ENCODE measurements around the gene MBNL2. TPM values are rescaled to one million over a fixed set of nuclear protein-coding genes. Genes with fewer than 3 reads are reported as not detected.

MBNL2 gene
- total RNA-seq, 1 experiment from 2014 or later = 0.17 TPM

- Histone ChIP-seq H2BK15ac (ENCODE audit: low read depth, low read length) (no peak overlapping the region), H3K9ac (ENCODE audit: extremely low read depth, insufficient read length, low read length) (no peak overlapping the region), H4K20me1 (ENCODE audit: control insufficient read depth, insufficient read depth, insufficient read length) (no peaks in the 10 kb centered on the region), H2BK120ac (ENCODE audit: low read depth, low read length, poor library complexity, severe bottlenecking) (no peak overlapping the region), H3K23me2 (ENCODE audit: insufficient read length, low read depth, low read length, poor library complexity, severe bottlenecking) (no peaks in the 10 kb centered on the region), H2BK12ac (ENCODE audit: insufficient read length, low read depth, low read length) (no peak overlapping the region), H2AK5ac (ENCODE audit: insufficient read length, low read length) (no peak overlapping the region), H2AFZ (ENCODE audit: low read length) (no peak overlapping the region), H3K27me3 (ENCODE audit: insufficient read depth, low read length) (no peaks in the 10 kb centered on the region), H3K79me1 (ENCODE audit: insufficient read depth, low read depth, low read length, poor library complexity, severe bottlenecking) (no peaks in the 10 kb centered on the region), H3T11ph (ENCODE audit: low read length) (no peak overlapping the region), H4K8ac (replicated peaks; ENCODE audit: insufficient read length, low read depth, low read length) (no peak overlapping the region), H3K27ac (ENCODE audit: insufficient read length, low read depth, low read length) (no peak overlapping the region), H4K91ac (ENCODE audit: insufficient read length, low read depth, low read length) (no peak overlapping the region), H3K56ac (ENCODE audit: insufficient read length, low read depth, low read length) (no peak overlapping the region), H3K23ac (ENCODE audit: insufficient read length, low read depth, low read length) (no peak overlapping the region), H3K18ac (ENCODE audit: insufficient read length, low read depth, low read length) (no peak overlapping the region), H2BK5ac (ENCODE audit: insufficient read length, low read length) (no peak overlapping the region), H3K4me1 (ENCODE audit: insufficient read depth, low read length) (no peaks in the 10 kb centered on the region), H3K79me2 (ENCODE audit: insufficient read depth, low read length) (no peaks in the 10 kb centered on the region), H3K9me3 (ENCODE audit: control insufficient read depth, low read depth, low read length) (no peaks in the 10 kb centered on the region), H3K14ac (ENCODE audit: insufficient read depth, low read length) (no peak overlapping the region), H3K4ac (ENCODE audit: low read depth, low read length) (no peak overlapping the region), H2BK20ac (ENCODE audit: low read depth, low read length, poor library complexity, severe bottlenecking) (no peak overlapping the region), H4K5ac (ENCODE audit: insufficient read length, low read depth, low read length) (no peak overlapping the region), H3K4me2 (ENCODE audit: insufficient read depth, insufficient read length, low read length) (no peak overlapping the region)
- DNase-seq = no peak
- TF ChIP-seq CTCF (conservative IDR thresholded peaks at IDR 0.05) = no peak
- Mint-ChIP-seq H3K9me3 (no peaks in the 10 kb centered on the region), H3K4me3 (no peak overlapping the region), H3K36me3 (ENCODE audit: insufficient read depth in 1 of 3, low read depth in 3 of 3) (no peaks in the 10 kb centered on the region), H3K27me3 (ENCODE audit: low read depth) (peaks cover 10% of the 10 kb centered on the region; the same call in 1 of the 2 replicates), H3K27ac (no peak overlapping the region), H3K4me1 (no peaks in the 10 kb centered on the region)
- WGBS (ENCODE audit: extremely low coverage, insufficient read length, low lambda C conversion rate) = no CpG with 5 or more reads among the region's 9 CpGs
Measured at GRCh38 chr13:97286317-97287046, 64.3 kb downstream of the MBNL2 start.

Data from H9 (cell line).